Mucosa of stomach (tissue), 1 donor: ENCODE results near the gene DRC7.
"Not testable (repeated sequence)": the region's sequence is repeated elsewhere in the genome, so short reads cannot be mapped to it uniquely, and the experiment has no call there.

Source experiments
- H3K27me3 ChIP-seq: one replicate; pipeline ENCODE4 v1.7.0; 2013; ENCODE audit warnings: mild to moderate bottlenecking, low read length; ENCODE audit not compliant: control insufficient read depth, insufficient read depth
- H3K36me3 ChIP-seq: one replicate; pipeline ENCODE4 v1.7.0; 2013; ENCODE audit warnings: low read length; ENCODE audit not compliant: control insufficient read depth, insufficient read depth
- H3K4me1 ChIP-seq: one replicate; pipeline ENCODE4 v1.7.0; 2013; ENCODE audit warnings: mild to moderate bottlenecking, low read length; ENCODE audit not compliant: control insufficient read depth, insufficient read depth
- H3K4me3 ChIP-seq: one replicate; pipeline ENCODE4 v1.7.0; 2013; ENCODE audit warnings: low read length
- H3K9ac ChIP-seq: one replicate; pipeline ENCODE4 v1.7.0; 2013; ENCODE audit warnings: mild to moderate bottlenecking, low read length, moderate library complexity
- H3K9me3 ChIP-seq: one replicate; pipeline ENCODE4 v1.7.0; 2013; ENCODE audit warnings: mild to moderate bottlenecking, low read length, moderate library complexity; ENCODE audit not compliant: control insufficient read depth
- donor health status: Pancreatic carcinoma.

Gene DRC7

GRCh38 chr16:57740423-57741071 is 45.9 kb downstream of the DRC7 start:
- Histone ChIP-seq H3K4me1 (peaks cover 14% of the 10 kb centered on the region), H3K9ac (no peak overlapping the region), H3K9me3 (no peaks in the 10 kb centered on the region), H3K27me3 (no peaks in the 10 kb centered on the region), H3K4me3 (no peak overlapping the region), H3K36me3 (no peaks in the 10 kb centered on the region)

- Histone ChIP-seq H3K36me3 (no peaks in the 10 kb centered on the region), H3K9me3 (no peaks in the 10 kb centered on the region), H3K4me1 (peaks cover 9% of the 10 kb centered on the region)
Observed at GRCh38 chr16:57741660-57742191, 47.1 kb downstream of the DRC7 start.

GRCh38 chr16:57742543-57742942 is 47.9 kb downstream of the DRC7 start:
- Histone ChIP-seq H3K27me3 (no peaks in the 10 kb centered on the region), H3K4me3 (no peak overlapping the region), H3K36me3 (no peaks in the 10 kb centered on the region), H3K9ac (no peak overlapping the region), H3K9me3 (no peaks in the 10 kb centered on the region), H3K4me1 (peaks cover under 1% of the 10 kb centered on the region)

More at GRCh38 chr16:57741660-57742191, 47.1 kb downstream of the DRC7 start:
- Histone ChIP-seq H3K4me3 (no peak overlapping the region), H3K9ac (no peak overlapping the region), H3K27me3 (no peaks in the 10 kb centered on the region)

DNA sequence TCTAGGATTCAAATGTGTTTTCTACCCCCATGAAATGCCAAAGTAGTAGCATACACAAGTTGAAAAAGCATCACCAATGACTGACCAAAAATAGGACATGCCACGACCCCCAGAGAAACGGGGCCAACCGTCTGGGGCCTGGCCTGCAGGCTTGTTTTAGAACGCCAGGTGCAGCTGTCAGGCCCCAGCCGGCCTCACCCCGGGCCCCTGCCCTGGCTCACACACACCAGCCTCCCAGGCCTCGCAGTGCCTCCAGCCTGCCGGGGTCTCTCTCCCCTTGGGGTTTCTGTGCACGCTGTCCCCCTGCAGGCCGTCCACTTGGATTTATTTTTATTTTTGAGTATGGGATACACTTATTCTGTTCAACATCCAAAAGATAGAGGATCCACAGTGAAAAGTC is 48.9 kb downstream of the DRC7 start:
- Histone ChIP-seq H3K4me3 (no peak overlapping the region), H3K36me3 (no peaks in the 10 kb centered on the region), H3K4me1 (no peaks in the 10 kb centered on the region), H3K9ac (no peak overlapping the region), H3K9me3 (no peaks in the 10 kb centered on the region), H3K27me3 (no peaks in the 10 kb centered on the region)

- H3K36me3 ChIP-seq: no peaks in the 10 kb centered on the region
- H3K27me3 ChIP-seq: no peaks in the 10 kb centered on the region
- H3K4me3 ChIP-seq: no peak overlapping the region
- no peaks in the 10 kb centered on the region for H3K4me1 ChIP-seq
- no peaks in the 10 kb centered on the region for H3K9me3 ChIP-seq
- no peak overlapping the region for H3K9ac ChIP-seq
Observed at GRCh38 chr16:57743886-57744641, 49.5 kb downstream of the DRC7 start.

- Histone ChIP-seq H3K36me3 (no peaks in the 10 kb centered on the region), H3K9ac (no peak overlapping the region), H3K27me3 (no peaks in the 10 kb centered on the region)
Observed at GRCh38 chr16:57744642-57744903, 50.0 kb downstream of the DRC7 start.

DNA sequence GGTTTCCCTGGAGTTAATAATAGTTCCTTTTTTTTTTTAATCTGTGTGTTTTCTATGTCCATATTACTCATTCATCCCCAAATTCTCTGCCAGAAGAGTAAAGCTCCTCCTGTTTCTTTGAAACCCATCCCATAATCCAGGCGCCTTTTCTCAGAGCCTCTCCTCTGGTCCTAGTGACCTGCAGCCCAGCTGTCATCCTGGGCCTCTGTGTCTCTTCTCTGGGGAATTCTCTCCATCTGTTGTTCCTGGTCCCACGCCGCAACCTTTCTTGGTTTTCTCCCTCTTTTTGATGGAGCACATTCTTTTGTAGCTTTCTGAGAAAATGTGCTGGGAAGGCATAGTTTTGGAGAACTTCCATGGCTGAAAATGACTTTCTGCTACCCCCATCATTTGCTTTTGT is 51.2 kb downstream of the DRC7 start:
- no peaks in the 10 kb centered on the region for H3K27me3 ChIP-seq
- no peaks in the 10 kb centered on the region for H3K4me1 ChIP-seq
- H3K9ac ChIP-seq: no peak overlapping the region
- H3K9me3 ChIP-seq: no peaks in the 10 kb centered on the region
- H3K4me3 ChIP-seq: no peak overlapping the region
- no peaks in the 10 kb centered on the region for H3K36me3 ChIP-seq

More at GRCh38 chr16:57744642-57744903, 50.0 kb downstream of the DRC7 start:
- Histone ChIP-seq H3K4me1 (no peaks in the 10 kb centered on the region), H3K4me3 (no peak overlapping the region), H3K9me3 (no peaks in the 10 kb centered on the region)

- not testable (repeated sequence) for H3K4me3 ChIP-seq, H3K4me1 ChIP-seq, H3K9ac ChIP-seq, H3K9me3 ChIP-seq, H3K27me3 ChIP-seq, H3K36me3 ChIP-seq
Observed at GRCh38 chr16:57746316-57746715, 51.7 kb downstream of the DRC7 start.

- no peak overlapping the region for H3K9ac ChIP-seq
- no peaks in the 10 kb centered on the region for H3K9me3 ChIP-seq
- H3K36me3 ChIP-seq: no peaks in the 10 kb centered on the region
- no peaks in the 10 kb centered on the region for H3K4me1 ChIP-seq
- H3K4me3 ChIP-seq: no peak overlapping the region
- no peaks in the 10 kb centered on the region for H3K27me3 ChIP-seq
Observed at GRCh38 chr16:57747091-57747490, 52.5 kb downstream of the DRC7 start.

GRCh38 chr16:57747496-57747895 is 52.9 kb downstream of the DRC7 start:
- Histone ChIP-seq H3K4me1 (no peaks in the 10 kb centered on the region), H3K36me3 (no peaks in the 10 kb centered on the region)

DNA sequence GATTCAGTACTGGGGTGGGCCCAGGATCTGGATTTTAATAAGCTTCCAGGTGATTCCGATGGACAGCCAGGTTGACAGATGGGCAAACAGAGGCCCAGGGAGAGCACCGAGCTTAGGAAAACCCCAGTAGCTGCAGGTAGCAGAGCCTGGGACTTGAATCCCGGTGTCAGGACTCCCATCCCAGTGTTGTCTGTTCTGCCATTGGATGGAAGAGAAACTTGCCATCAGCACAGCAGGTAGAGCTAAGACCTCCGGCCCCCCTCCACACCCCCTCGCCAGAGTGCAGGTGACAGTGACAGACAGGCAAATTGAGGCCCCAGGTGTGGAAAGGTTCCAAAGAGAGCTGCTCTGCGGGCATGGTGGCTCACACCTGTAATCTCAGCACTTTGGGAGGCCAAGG is 53.4 kb downstream of the DRC7 start:
- Histone ChIP-seq H3K4me3 (no peak overlapping the region), H3K4me1 (no peaks in the 10 kb centered on the region), H3K9me3 (no peaks in the 10 kb centered on the region), H3K36me3 (no peaks in the 10 kb centered on the region), H3K27me3 (no peaks in the 10 kb centered on the region), H3K9ac (no peak overlapping the region)

More at GRCh38 chr16:57747496-57747895, 52.9 kb downstream of the DRC7 start:
- Histone ChIP-seq H3K4me3 (no peak overlapping the region), H3K9me3 (no peaks in the 10 kb centered on the region), H3K9ac (no peak overlapping the region), H3K27me3 (no peaks in the 10 kb centered on the region)

- no peaks in the 10 kb centered on the region for H3K36me3 ChIP-seq
- no peaks in the 10 kb centered on the region for H3K4me1 ChIP-seq
- no peaks in the 10 kb centered on the region for H3K9me3 ChIP-seq
- no peak overlapping the region for H3K4me3 ChIP-seq
- no peak overlapping the region for H3K9ac ChIP-seq
- H3K27me3 ChIP-seq: no peaks in the 10 kb centered on the region
Observed at GRCh38 chr16:57748596-57748995, 54.0 kb downstream of the DRC7 start.
